Measurements from ENCODE around the gene RAB6B. TPM values are rescaled to one million over a fixed set of nuclear protein-coding genes. Genes with fewer than 3 reads are reported as not detected.

RAB6B gene
- total RNA-seq, 4 donors from 2014 or later, result 1.7 to 16.4 (median 3.4) TPM

GRCh38 chr3:133824961-133825485, 70.7 kb downstream of the RAB6B start:
- DNase-seq (ENCODE audit: low spot score), result no peak
- TF ChIP-seq CTCF (IDR thresholded peaks at IDR 0.05), result no peak

GRCh38 chr3:133821767-133822638, 73.7 kb downstream of the RAB6B start:
- ATAC-seq (ENCODE audit: low FRiP score), result peak; percentile 7
- DNase-seq (ENCODE audit: low spot score), result peak; percentile 46
- no peak for TF ChIP-seq CTCF (IDR thresholded peaks at IDR 0.05)

More at GRCh38 chr3:133824961-133825485, 70.7 kb downstream of the RAB6B start:
- no peak for ATAC-seq (ENCODE audit: low FRiP score)

DNA sequence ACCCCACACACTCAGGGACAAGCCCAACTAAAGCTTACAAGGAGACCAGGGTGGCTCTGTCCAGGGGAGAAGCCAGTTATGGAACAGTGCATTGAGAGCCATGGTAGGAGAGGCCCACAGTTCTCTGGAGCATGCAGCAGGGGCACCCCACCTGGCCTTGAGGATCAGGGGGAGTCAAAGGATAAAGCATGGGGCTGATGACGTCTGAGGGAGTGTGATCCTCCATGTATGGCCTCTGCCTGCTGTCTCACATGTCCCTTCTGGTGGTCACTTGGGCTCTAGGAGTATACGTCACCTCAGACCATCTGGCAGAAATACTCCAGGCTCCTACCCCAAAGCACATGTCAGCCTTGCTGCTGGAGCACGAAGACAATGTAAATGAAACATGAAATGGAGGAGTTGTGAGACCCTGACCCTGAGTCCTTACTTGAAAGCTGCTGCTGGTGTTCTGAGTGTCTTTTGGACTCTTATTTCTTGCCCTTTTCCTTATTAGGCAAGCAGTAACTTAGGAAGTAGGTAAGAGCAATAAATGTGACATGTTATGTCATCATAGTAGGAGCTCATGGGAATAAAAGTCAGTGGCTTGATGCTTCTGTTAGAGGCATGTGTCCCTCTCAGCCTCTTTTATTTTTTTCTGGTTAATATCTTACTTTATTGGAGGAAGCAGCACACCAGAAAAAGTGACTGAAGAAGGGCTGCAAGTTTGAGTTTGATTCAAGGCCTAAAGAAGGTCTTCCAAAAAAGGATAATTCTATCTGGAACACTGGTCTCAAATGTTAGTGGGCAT, 74.6 kb downstream of the RAB6B start:
- ATAC-seq (ENCODE audit: low FRiP score) (no peak), DNase-seq (ENCODE audit: low spot score) (no peak)
- TF ChIP-seq CTCF (IDR thresholded peaks at IDR 0.05), result no peak

DNA sequence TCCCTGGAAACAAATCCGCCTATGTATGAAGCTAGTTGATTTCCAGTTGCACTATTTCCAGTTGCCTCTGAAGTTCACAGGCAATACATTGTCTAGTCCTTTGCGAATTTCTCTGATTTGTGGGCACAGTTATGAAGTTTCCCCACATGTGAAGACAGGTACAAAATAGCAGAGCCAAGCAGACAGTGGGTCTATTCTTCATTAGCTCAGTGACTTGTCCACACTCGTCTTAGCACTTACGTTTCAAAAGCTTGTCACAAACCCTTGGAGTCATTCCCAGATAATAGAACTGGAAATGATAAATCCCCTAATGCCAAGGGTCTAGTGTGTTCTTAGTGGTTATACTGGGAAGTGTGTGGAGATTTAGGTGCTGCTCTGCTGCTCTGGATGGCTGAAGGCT, 75.6 kb downstream of the RAB6B start:
- TF ChIP-seq CTCF (IDR thresholded peaks at IDR 0.05), result no peak
- no peak for ATAC-seq (ENCODE audit: low FRiP score)
- DNase-seq (ENCODE audit: low spot score), result no peak

DNA sequence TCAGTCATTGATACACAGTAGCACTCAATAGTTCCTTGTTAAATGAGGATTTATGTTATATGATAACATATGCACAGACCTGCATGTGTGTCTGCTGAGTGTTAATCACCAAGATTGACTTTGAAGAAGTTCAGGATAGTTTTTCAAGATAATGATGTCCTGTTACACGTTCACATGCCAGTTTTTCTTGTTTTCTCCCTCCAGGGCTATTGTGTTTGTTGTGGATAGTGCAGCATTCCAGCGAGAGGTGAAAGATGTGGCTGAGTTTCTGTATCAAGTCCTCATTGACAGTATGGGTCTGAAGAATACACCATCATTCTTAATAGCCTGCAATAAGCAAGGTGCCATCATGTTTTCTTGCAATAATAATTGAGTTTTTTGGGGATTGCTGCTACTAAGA, 80.3 kb downstream of the RAB6B start:
- TF ChIP-seq CTCF (IDR thresholded peaks at IDR 0.05), result no peak
- DNase-seq (ENCODE audit: low spot score), result no peak
- no peak for ATAC-seq (ENCODE audit: low FRiP score)

- DNase-seq (ENCODE audit: low spot score), result no peak
- TF ChIP-seq CTCF (IDR thresholded peaks at IDR 0.05), result no peak
- no peak for ATAC-seq (ENCODE audit: low FRiP score)
Observed at GRCh38 chr3:133812872-133813271, 82.8 kb downstream of the RAB6B start.

Measured in omental fat pad (tissue), 4 donors.